Tibial nerve (tissue), 4 donors: Measurements from ENCODE around the gene SHANK2. TPM values are rescaled to one million over a fixed set of nuclear protein-coding genes. Genes with fewer than 3 reads are reported as not detected.

Source experiments
- DNase-seq, 2 donors: peaks; one replicate each; pipeline ENCODE4 v3.0.0-alpha.2; 2019; ENCODE audit warnings: low spot score in 2 of 2
- H3K27ac ChIP-seq, 4 donors: fragments of 200-600 bp; sonication (generic) in 3 of 4; one replicate each; pipeline ENCODE4 v1.5.1; 2017 to 2019; ENCODE audit warnings: mild to moderate bottlenecking in 1 of 4
- H3K27me3 ChIP-seq, 2 donors: fragments of 200-600 bp; sonication (generic) in 1 of 2; one replicate each; pipeline versions ENCODE4 v1.5.1 to v1.6.0; 2017 to 2019
- H3K36me3 ChIP-seq, 3 donors: fragments of 200-600 bp; sonication (generic); one replicate each; pipeline ENCODE4 v1.5.1; 2018 to 2019
- H3K4me1 ChIP-seq, 4 donors: fragments of 200-600 bp; sonication (generic) in 3 of 4; one replicate each; pipeline ENCODE4 v1.5.1; 2017 to 2019
- H3K4me3 ChIP-seq, 4 donors: fragments of 200-600 bp; sonication (generic) in 3 of 4; one replicate each; pipeline ENCODE4 v1.5.1; 2017 to 2019; ENCODE audit warnings: mild to moderate bottlenecking in 1 of 4, moderate library complexity in 1 of 4
- H3K9me3 ChIP-seq, 4 donors: fragments of 200-600 bp; sonication (generic) in 3 of 4; one replicate each; pipeline ENCODE4 v1.5.1; 2017 to 2019
- CTCF ChIP-seq, 5 experiments: fragments of 200-600 bp in 3 of 5; fragments of 450-650 bp in 2 of 5; sonication (generic) in 3 of 5; IDR thresholded peaks; one replicate each; pipeline ENCODE4 v1.5.1; 2016 to 2019; ENCODE audit warnings: antibody characterized with exemption in 5 of 5, mild to moderate bottlenecking in 3 of 5, moderate library complexity in 2 of 5
- EP300 ChIP-seq, 2 donors: sonication (generic); formaldehyde crosslinking; IDR thresholded peaks; one replicate each; pipeline ENCODE4 v1.6.1; 2017; ENCODE audit warnings: antibody characterized with exemption in 2 of 2, mild to moderate bottlenecking in 1 of 2
- POLR2A ChIP-seq, 2 donors: fragments of 450-650 bp; IDR thresholded peaks; one replicate each; pipeline ENCODE4 v1.6.1; 2017; ENCODE audit warnings: antibody characterized with exemption in 2 of 2, mild to moderate bottlenecking in 2 of 2, moderate library complexity in 2 of 2
- WGBS, 2 donors: methylation state at CpG; one replicate each; pipeline ENCODE4 v1.1.5; 2018; 5-methylcytosine and 5-hydroxymethylcytosine counted together
- total RNA-seq, 4 donors: library from RNA; depleted of rRNA; stranded (reverse); fragments of >200 nt; gene quantifications; one replicate each; pipeline ENCODE4 v1.1.0, GENCODE V29; 2016

Gene SHANK2
- total RNA-seq, 4 donors from 2014 or later: 0.20 to 2.0 (median 1.4) TPM

DNA sequence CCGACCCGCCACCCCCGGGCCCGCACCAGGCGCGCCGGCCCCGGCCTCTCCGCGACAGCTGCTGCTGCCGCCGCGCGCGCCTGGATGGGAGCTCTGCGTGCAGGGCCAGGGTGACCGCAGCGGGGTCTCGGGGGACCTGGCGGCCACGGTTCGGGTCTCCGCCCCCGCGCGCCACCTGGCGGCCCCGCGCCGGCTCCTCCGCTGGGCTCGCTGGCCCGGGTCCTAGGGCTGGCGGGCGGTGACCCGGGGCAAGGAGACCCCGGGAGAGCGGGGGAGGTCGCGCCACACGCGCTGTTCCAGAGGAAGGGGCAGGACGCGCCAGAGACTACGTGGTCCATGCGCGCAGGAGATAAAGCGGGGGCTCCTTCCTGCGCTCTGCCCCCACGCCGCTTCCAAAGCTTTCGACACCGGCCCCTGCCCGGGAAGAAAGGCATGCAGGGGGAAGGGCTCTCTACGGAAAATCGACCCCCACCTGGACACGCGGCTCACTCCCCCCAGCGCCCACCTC lies 562 bp downstream of the SHANK2 start:
- H3K27ac ChIP-seq: peak overlapping the region in 1 of 4 donors; percentile 26
- no peaks in the 10 kb centered on the region for H3K36me3 ChIP-seq
- TF ChIP-seq CTCF (IDR thresholded peaks at IDR 0.05) (peak in 2 of 5 experiments; percentile 10 to 39), EP300 (IDR thresholded peaks at IDR 0.05) (no peak), POLR2A (IDR thresholded peaks at IDR 0.05) (no peak)
- peak overlapping the region in 3 of 4 donors; percentile 2 to 49 (median 23) for H3K4me3 ChIP-seq
- peaks cover 0 to 28% (median 2%) of the 10 kb centered on the region in 4 donors for H3K4me1 ChIP-seq
- peaks cover 0 to 74% of the 10 kb centered on the region in 2 donors for H3K27me3 ChIP-seq
- 0 to 2% methylated on average over 3 to 31 of the region's 59 CpGs for WGBS, 2 donors
- no peak for DNase-seq
- no peaks in the 10 kb centered on the region for H3K9me3 ChIP-seq

GRCh38 chr11:71251151-71251721 lies 1.1 kb downstream of the SHANK2 start:
- TF ChIP-seq EP300 (IDR thresholded peaks at IDR 0.05): no peak
- no peak for TF ChIP-seq CTCF (IDR thresholded peaks at IDR 0.05)
- TF ChIP-seq POLR2A (IDR thresholded peaks at IDR 0.05): no peak
- no peaks in the 10 kb centered on the region for H3K36me3 ChIP-seq
- no peak overlapping the region for H3K27ac ChIP-seq
- H3K4me1 ChIP-seq: peaks cover 0 to 28% (median 2%) of the 10 kb centered on the region in 4 donors
- 3% methylated on average over 6 to 40 of the region's 64 CpGs for WGBS, 2 donors
- peaks cover 0 to 74% of the 10 kb centered on the region in 2 donors for H3K27me3 ChIP-seq
- DNase-seq: no peak
- peak overlapping the region in 1 of 4 donors; percentile 49 for H3K4me3 ChIP-seq
- H3K9me3 ChIP-seq: no peaks in the 10 kb centered on the region

DNA sequence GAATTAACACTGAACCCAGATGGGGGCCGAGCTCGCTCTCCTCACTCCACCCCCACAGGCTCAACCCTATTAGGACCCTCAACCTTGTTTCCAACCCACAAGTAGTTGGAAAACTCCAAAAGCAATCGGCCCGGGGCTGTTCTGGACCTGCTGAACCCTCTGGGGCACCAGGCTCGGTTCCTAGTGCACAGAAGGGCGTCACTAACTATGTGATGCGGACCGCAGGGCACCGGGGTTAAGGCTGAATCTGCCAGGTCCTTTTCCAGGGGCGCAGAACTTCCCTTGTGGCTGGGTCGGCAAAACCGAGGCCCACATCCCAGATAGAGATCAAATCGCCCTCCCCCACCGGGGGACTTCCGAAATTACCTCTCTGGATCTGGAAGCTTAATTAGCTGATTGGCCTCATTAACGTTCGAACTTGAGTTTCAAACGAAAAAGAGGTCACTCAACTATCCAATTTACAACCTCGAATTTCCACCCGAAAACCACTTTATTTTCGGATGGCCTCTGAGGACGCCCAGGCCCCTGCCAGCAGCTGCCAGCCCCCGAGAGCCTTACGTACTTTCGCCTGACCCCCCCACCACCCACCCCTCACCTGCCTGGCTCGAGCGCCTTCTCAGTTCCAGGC lies 1.7 kb downstream of the SHANK2 start:
- Histone ChIP-seq H3K9me3 (no peaks in the 10 kb centered on the region), H3K4me1 (peaks cover 0 to 28% (median 2%) of the 10 kb centered on the region in 4 donors), H3K27ac (no peak overlapping the region), H3K36me3 (no peaks in the 10 kb centered on the region), H3K27me3 (peaks cover 0 to 68% of the 10 kb centered on the region in 2 donors), H3K4me3 (no peak overlapping the region)
- TF ChIP-seq CTCF (IDR thresholded peaks at IDR 0.05): no peak
- no peak for TF ChIP-seq POLR2A (IDR thresholded peaks at IDR 0.05)
- no peak for TF ChIP-seq EP300 (IDR thresholded peaks at IDR 0.05)
- DNase-seq: no peak
- WGBS, 2 donors: 31% methylated on average over 27 of the region's 27 CpGs

- Histone ChIP-seq H3K27me3 (peaks cover 0 to 54% of the 10 kb centered on the region in 2 donors), H3K9me3 (no peaks in the 10 kb centered on the region), H3K4me3 (no peak overlapping the region), H3K4me1 (peaks cover 0 to 28% (median 2%) of the 10 kb centered on the region in 4 donors), H3K36me3 (no peaks in the 10 kb centered on the region), H3K27ac (no peak overlapping the region)
- TF ChIP-seq POLR2A (IDR thresholded peaks at IDR 0.05) (no peak), CTCF (IDR thresholded peaks at IDR 0.05) (no peak), EP300 (IDR thresholded peaks at IDR 0.05) (no peak)
- 75 to 76% methylated on average over 6 of the region's 6 CpGs for WGBS, 2 donors
- no peak for DNase-seq
Measured at GRCh38 chr11:71249301-71249700, 3.1 kb downstream of the SHANK2 start.

DNA sequence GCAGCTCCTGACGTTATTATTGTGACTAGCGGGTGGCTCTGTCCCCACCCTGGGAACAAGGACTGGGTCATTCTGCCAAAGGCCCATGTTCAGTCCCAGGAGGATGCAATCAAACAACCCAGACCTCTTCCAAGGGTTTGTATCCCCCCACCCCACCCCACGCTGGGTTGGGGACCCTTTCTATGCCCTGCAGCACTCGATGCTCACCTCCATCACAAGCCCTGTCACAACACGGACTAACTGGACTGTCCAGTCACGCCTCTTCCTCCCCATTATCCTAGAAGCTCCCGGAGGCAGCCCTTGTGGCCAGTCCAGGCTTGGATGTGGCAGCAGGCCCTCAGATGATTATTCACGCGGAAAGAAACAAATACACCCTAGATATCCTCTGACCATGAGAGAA lies 3.7 kb downstream of the SHANK2 start:
- 81 to 82% methylated on average over 9 of the region's 9 CpGs for WGBS, 2 donors
- Histone ChIP-seq H3K4me1 (peaks cover 0 to 28% (median 2%) of the 10 kb centered on the region in 4 donors), H3K27ac (no peak overlapping the region), H3K27me3 (peaks cover 0 to 48% of the 10 kb centered on the region in 2 donors), H3K9me3 (peaks cover 0 to 5% (median 0%) of the 10 kb centered on the region in 4 donors), H3K4me3 (no peak overlapping the region), H3K36me3 (no peaks in the 10 kb centered on the region)
- no peak for DNase-seq
- no peak for TF ChIP-seq CTCF (IDR thresholded peaks at IDR 0.05)
